A549 (cell line): Measurements from ENCODE around the gene LRP6.
A peak's percentile ranks its signal among the peaks of the same experiment; 100 is the strongest.

Experiments
- EP300 ChIP-seq, 2 experiments: fragments of >200 bp; sonication (Bioruptor Twin); formaldehyde crosslinking; IDR thresholded peaks; 2 replicates in 1 of 2; 3 replicates in 1 of 2; pipeline ENCODE4 v1.6.1; 2016 to 2017
- ESRRA ChIP-seq: fragments of 150-350 bp; IDR thresholded peaks from 2 replicates; pipeline ENCODE4 v1.6.1; 2014; ENCODE audit warnings: mild to moderate bottlenecking, low read length, borderline replicate concordance
- FOSL2 ChIP-seq, 2 experiments: fragments of 450-650 bp in 1 of 2; fragments of >200 bp in 1 of 2; sonication (Bioruptor Twin) in 1 of 2; formaldehyde crosslinking; IDR thresholded peaks; 2 replicates each; pipeline versions ENCODE4 v1.5.0 to v1.6.1; 2016 to 2020; ENCODE audit warnings: mild to moderate bottlenecking in 1 of 2, moderate library complexity in 1 of 2
- HOXA7 ChIP-seq: fragments of 250-450 bp; sonication (Bioruptor Pico); IDR thresholded peaks from 2 replicates; pipeline ENCODE4 v1.5.0; 2020; ENCODE audit warnings: mild to moderate bottlenecking, moderate library complexity
- JUN ChIP-seq, 2 experiments: fragments of >200 bp; sonication (Bioruptor Twin); formaldehyde crosslinking; IDR thresholded peaks; 2 replicates in 1 of 2; 3 replicates in 1 of 2; pipeline ENCODE4 v1.6.1; 2016 to 2017
- KDM1A ChIP-seq: fragments of 200-600 bp; sonication (generic); IDR thresholded peaks from 2 replicates; pipeline ENCODE4 v1.6.1; 2016; ENCODE audit warnings: low read depth, mild to moderate bottlenecking
- POLR2A ChIP-seq: IDR thresholded peaks from 2 replicates; pipeline ENCODE4 v1.6.1; 2012; ENCODE audit warnings: mild to moderate bottlenecking, low read length
- RARB ChIP-seq: fragments of 250-450 bp; sonication (Bioruptor Pico); IDR thresholded peaks from 2 replicates; pipeline ENCODE4 v1.8.0; 2021; ENCODE audit warnings: mild to moderate bottlenecking, moderate library complexity
- TP53 ChIP-seq: fragments of 250-450 bp; sonication (Bioruptor Pico); IDR thresholded peaks from 2 replicates; pipeline ENCODE4 v1.5.0; 2021; ENCODE audit warnings: mild to moderate bottlenecking, moderate library complexity
- TF ChIP-seq, protein P1 (sequence below): IDR thresholded peaks from 2 replicates; pipeline ENCODE4 v1.6.1; 2012
- TF ChIP-seq, protein P2 (sequence below): fragments of >200 bp; sonication (Bioruptor Twin); formaldehyde crosslinking; IDR thresholded peaks from 3 replicates; pipeline ENCODE4 v1.5.1; 2016
- TF ChIP-seq, protein P3 (sequence below): IDR thresholded peaks from 2 replicates; pipeline ENCODE4 v1.6.1; 2012
- TF ChIP-seq, protein P4 (sequence below): fragments of 250-450 bp; sonication (Bioruptor Pico); IDR thresholded peaks from 2 replicates; pipeline ENCODE4 v1.5.0; 2020; ENCODE audit warnings: low read depth, mild to moderate bottlenecking, moderate library complexity
- TF ChIP-seq, protein P5 (sequence below): fragments of 200-600 bp; sonication (generic); IDR thresholded peaks from 2 replicates; pipeline ENCODE4 v1.6.1; 2016; ENCODE audit warnings: antibody characterized with exemption, mild to moderate bottlenecking, moderate library complexity

DNA sequence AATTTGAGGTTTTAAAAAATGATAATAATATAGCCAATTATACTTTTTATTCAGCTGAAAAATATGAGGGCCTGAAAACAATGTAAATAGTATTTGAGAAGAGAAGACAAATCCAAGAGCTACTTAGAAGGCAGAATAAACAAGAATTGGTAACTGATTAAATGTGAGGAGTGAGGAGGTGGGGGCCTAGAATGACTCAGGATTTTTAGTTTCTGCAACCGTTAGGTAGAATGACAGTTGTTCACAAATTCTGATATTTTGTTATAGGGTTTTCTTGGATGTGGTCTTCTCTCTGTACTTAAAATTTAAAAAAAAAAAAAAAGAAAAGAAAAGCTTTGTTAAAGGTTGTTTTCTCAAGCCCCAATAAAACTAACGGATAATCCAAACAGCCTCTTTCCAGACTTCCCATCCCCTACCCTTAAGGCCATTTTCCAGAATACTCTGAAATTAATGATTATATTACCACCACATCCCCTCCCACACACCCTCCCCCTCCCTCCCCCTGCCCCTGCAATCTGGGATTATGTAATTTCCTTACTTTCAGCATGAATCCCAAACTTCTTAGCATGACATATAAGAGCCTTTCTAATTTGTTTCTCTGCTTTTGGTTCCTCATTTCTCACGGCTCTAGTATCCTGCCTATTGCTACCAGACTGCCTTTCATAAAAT lies 50.4 kb downstream of the LRP6 start:
- TF ChIP-seq, protein P1, sequence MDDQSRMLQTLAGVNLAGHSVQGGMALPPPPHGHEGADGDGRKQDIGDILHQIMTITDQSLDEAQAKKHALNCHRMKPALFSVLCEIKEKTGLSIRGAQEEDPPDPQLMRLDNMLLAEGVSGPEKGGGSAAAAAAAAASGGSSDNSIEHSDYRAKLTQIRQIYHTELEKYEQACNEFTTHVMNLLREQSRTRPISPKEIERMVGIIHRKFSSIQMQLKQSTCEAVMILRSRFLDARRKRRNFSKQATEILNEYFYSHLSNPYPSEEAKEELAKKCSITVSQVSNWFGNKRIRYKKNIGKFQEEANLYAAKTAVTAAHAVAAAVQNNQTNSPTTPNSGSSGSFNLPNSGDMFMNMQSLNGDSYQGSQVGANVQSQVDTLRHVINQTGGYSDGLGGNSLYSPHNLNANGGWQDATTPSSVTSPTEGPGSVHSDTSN, result no peak
- peak; percentile 17 to 50; a peak in 1 of 5 replicates for TF ChIP-seq EP300 (IDR thresholded peaks at IDR 0.05)
- TF ChIP-seq, protein P2, sequence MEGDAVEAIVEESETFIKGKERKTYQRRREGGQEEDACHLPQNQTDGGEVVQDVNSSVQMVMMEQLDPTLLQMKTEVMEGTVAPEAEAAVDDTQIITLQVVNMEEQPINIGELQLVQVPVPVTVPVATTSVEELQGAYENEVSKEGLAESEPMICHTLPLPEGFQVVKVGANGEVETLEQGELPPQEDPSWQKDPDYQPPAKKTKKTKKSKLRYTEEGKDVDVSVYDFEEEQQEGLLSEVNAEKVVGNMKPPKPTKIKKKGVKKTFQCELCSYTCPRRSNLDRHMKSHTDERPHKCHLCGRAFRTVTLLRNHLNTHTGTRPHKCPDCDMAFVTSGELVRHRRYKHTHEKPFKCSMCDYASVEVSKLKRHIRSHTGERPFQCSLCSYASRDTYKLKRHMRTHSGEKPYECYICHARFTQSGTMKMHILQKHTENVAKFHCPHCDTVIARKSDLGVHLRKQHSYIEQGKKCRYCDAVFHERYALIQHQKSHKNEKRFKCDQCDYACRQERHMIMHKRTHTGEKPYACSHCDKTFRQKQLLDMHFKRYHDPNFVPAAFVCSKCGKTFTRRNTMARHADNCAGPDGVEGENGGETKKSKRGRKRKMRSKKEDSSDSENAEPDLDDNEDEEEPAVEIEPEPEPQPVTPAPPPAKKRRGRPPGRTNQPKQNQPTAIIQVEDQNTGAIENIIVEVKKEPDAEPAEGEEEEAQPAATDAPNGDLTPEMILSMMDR, result no peak
- no peak for TF ChIP-seq ESRRA
- TF ChIP-seq KDM1A, result no peak
- no peak for TF ChIP-seq TP53
- no peak for TF ChIP-seq HOXA7
- TF ChIP-seq, protein P3, sequence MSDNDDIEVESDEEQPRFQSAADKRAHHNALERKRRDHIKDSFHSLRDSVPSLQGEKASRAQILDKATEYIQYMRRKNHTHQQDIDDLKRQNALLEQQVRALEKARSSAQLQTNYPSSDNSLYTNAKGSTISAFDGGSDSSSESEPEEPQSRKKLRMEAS, result no peak
- peak; percentile 29; the same call in 1 of the 2 replicates for TF ChIP-seq FOSL2 (IDR thresholded peaks at IDR 0.05)
- peak; percentile 71 for TF ChIP-seq FOSL2 (CRISPR knock-in tag; IDR thresholded peaks at IDR 0.05)
- TF ChIP-seq, protein P4, sequence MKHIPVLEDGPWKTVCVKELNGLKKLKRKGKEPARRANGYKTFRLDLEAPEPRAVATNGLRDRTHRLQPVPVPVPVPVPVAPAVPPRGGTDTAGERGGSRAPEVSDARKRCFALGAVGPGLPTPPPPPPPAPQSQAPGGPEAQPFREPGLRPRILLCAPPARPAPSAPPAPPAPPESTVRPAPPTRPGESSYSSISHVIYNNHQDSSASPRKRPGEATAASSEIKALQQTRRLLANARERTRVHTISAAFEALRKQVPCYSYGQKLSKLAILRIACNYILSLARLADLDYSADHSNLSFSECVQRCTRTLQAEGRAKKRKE (CRISPR knock-in tag), result no peak
- TF ChIP-seq JUN (IDR thresholded peaks at IDR 0.05), result peak; percentile 52 to 78; a peak in 4 of 5 replicates
- TF ChIP-seq, protein P5, sequence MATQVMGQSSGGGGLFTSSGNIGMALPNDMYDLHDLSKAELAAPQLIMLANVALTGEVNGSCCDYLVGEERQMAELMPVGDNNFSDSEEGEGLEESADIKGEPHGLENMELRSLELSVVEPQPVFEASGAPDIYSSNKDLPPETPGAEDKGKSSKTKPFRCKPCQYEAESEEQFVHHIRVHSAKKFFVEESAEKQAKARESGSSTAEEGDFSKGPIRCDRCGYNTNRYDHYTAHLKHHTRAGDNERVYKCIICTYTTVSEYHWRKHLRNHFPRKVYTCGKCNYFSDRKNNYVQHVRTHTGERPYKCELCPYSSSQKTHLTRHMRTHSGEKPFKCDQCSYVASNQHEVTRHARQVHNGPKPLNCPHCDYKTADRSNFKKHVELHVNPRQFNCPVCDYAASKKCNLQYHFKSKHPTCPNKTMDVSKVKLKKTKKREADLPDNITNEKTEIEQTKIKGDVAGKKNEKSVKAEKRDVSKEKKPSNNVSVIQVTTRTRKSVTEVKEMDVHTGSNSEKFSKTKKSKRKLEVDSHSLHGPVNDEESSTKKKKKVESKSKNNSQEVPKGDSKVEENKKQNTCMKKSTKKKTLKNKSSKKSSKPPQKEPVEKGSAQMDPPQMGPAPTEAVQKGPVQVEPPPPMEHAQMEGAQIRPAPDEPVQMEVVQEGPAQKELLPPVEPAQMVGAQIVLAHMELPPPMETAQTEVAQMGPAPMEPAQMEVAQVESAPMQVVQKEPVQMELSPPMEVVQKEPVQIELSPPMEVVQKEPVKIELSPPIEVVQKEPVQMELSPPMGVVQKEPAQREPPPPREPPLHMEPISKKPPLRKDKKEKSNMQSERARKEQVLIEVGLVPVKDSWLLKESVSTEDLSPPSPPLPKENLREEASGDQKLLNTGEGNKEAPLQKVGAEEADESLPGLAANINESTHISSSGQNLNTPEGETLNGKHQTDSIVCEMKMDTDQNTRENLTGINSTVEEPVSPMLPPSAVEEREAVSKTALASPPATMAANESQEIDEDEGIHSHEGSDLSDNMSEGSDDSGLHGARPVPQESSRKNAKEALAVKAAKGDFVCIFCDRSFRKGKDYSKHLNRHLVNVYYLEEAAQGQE, result no peak
- TF ChIP-seq RARB (CRISPR knock-in tag), result no peak
- no peak for TF ChIP-seq POLR2A
